NOMO-1 treated with DMSO at 0.1 percent for 48 hours (cell line): ENCODE results near the gene FBXL7.

Experiments used
- DNase-seq: peaks from one replicate; lab custom pipeline; 2025; ENCODE audit not compliant: unreplicated experiment; lab: John Stamatoyannopoulos, UW

The FBXL7 gene

DNA sequence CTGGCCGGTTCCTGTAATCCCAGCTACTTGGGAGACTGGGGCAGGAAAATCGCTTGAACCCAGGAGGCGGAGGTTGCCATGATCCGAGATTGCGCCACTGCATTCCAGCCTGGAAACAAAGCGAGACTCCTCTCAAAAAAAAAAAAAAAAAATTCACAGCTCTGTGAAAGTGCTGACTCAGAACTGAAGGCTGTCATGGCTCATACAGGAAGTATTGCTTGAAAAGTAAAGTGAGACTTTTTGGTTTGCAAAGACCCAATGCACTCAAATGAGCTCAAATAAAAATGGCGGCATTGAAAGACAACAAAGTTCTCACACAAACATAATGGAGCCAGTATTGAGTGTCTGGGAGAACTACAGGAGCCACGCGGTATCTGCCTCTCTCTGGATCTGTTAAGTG lies 202.1 kb downstream of the FBXL7 start:
- no peak for DNase-seq

DNA sequence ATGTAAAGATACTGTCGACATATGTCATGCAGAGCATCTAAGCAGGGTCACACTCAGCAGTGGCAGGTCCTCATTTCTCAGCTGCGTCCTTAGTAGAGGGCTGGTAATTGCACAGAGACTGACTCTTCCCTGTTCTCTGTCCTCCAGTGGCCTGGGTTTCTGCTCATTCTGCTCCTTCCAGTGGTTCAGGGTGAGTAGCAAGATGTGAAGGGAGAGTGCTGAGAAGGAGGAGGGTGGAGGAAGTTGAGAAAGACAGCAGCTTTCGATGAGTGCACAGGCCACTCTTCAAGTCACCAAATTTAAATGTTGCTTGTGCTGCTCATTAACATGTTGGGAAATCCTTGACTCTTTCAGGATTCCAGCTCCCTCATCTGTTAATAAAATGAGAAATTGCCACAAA lies 203.9 kb downstream of the FBXL7 start:
- DNase-seq = no peak

DNA sequence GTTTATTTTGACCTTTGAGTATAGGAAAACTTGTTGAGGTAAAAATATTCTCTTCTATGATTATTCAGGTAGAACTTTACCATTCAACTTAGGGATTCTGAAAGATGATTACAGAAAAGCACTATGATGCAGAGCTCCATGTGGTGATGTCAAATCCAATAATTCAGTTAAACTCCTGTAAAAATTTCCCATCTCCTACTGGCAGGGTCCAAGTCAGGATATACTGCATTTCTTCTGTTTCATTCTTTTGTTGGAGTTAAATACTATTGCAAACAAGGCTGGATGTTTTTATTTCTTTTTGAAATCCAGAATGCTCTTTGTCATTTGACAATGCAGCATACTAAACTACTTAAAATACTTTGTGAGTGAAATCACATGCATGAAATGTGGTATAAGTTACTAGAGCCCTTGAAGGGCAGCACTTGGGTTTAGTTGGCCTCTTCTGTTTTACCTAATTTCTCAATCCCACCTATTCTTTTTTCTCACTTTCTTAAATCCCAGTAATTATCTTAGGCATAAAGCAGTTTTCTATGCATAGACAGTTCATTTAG lies 204.5 kb downstream of the FBXL7 start:
- DNase-seq = no peak

DNA sequence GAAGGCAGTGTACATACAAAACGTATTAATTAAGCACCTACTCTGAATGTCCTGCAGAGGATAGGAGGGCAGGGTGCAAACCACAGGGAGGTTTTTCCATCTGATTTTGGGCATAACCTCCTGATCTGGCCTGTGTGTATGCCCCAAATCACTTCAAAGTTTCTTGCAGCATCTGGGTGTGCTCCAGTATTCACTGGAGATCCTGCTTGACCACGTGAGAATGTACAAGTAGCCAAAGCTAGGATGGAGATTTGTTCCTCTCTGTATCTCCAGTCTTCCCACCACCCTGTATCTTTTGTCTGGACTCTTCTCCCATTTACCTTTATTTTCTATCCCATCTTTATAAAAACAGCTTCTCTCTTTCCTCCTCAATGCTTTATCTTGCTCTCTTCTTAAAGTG lies 207.7 kb downstream of the FBXL7 start:
- no peak for DNase-seq

DNA sequence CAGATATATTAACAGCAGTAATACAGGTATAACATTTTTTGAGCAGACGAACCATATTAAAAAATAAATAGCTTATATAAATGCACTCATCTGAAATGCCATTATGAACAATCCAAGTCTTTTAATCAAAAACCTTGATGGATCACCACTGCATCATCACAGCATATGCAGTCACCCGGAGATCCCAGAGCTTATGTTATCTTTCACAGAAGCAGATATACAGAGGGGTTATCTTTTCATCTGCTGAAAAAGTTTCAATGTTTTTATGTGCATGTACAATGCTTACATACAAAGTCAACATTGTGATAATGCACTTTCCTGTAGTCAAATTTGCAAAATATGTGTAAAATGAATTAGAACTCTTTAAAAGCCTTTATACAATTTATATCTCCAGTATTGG lies 211.9 kb downstream of the FBXL7 start:
- DNase-seq = no peak

DNA sequence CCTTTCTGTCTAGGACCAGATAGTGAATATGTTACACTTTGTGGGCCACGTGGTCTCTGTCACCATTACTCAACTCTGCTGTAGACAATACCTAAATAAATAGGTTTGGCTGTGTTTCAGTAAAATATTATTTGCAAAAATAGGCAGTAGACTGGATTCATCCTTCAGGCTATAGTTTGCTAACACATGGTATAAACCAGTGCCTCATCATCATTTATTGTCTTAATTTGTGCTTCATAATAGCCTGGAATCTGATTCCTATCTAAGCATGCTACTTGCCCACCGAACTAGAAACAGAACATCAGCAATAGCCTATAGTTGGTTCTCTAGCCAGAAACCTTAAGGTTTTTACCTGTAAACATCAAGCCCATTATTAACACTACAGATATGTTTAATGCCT lies 215.6 kb downstream of the FBXL7 start:
- no peak for DNase-seq

DNA sequence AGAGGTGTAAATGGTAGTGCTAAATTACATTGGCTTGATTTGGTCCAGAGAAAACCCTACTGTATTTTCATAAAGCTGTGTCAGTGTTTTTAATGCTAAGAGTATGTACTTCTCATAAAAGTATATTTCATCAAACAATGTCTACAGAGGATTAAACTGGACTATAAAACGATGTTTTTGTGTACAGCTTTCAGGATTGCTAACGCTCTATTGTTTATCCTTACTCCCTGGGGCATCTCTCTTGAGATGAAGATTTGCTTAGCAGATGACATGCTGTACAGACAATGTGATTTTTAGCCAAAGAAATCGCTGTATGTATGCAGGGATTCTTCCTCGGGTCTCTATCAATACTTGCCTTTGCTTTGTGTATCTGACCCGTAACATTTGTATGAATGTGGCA lies 216.0 kb downstream of the FBXL7 start:
- DNase-seq = no peak

DNA sequence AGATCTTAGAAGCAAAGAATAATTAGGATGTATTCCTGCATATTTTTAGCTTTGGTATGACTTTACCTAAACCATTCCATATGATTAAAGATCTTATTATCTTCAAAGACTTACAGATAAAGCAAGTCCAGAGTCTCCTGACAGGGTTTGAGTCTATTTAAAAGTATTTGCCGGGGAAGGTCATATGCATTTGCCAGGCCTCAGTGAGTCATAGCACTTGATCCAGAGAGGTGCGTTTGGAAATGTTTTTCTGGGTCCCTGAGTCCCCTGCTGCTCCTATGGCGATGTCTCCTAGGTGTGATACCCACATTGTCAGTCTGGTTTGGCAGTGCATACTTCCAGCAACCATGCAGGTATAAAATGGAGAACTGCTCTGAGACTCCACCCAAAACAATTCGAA lies 217.0 kb downstream of the FBXL7 start:
- DNase-seq = no peak

DNA sequence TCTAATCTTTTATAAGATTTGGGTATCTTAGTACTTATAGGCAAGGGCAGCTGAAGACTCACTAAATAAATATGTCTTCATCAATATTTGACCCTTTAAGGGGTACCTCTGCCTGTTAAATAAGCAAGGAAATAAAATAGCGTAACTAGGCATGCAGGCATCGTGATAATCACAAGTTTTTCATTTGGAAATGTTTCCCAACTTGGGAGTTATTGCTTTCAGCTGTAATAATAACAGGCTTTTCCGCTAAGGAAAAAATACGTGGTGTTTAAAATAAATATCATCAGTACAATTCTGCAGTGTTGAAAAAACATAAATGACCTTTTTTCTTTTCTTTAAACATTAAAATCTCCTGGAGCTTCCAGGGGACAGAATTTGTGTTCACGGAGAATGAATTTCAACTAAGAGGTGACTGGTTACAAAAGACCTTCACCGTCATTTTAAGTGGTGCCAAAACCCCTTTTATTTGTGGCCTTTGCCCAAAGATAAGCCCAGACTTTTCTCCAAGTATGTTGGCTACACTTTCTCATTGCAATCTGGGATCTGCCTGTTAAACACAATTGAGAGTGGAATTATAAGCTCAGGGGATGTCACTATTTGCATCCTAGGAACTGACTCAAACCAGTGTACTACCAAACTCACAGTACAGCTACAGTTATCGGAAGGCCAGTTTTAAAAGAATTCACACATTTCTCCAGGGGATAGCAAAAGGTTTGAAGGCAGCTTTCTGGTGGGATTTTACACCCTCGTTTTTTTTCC lies 218.6 kb downstream of the FBXL7 start:
- no peak for DNase-seq

DNA sequence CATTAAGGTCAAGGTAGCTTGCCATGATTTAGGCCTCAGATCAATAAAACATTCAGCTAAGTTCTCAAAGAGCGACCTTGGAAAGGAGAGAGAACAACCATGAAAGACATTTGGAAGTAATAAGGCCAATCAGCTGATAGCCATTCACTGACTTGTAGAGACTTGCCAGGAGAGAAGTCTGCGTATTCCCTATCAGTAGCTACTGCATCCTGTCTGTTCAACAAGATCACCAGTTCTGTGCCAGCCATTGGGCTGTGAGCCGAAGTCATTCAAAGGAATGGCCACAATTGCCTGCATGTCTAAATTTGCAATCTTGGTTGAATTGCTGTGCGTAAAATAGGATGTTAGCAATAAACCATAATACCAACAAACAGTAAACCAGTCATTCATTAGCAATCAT lies 219.8 kb downstream of the FBXL7 start:
- no peak for DNase-seq

DNA sequence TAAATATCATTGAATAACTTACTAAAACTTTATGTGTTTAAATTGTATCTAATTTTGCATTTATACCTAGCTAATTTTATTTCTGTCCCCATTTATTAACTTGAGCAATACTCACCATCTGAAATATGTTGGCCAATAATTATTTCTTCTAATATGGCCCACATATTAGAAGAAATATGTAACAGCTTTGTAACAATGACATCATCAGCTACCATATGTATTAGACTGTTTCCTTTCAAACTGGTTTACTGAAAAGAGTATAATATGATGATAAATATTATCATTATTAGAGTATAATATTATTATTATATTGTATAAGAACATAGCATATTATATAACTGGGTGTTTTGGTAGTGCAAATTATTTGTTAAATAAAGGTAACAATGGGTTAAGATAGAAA lies 220.5 kb downstream of the FBXL7 start:
- no peak for DNase-seq

DNA sequence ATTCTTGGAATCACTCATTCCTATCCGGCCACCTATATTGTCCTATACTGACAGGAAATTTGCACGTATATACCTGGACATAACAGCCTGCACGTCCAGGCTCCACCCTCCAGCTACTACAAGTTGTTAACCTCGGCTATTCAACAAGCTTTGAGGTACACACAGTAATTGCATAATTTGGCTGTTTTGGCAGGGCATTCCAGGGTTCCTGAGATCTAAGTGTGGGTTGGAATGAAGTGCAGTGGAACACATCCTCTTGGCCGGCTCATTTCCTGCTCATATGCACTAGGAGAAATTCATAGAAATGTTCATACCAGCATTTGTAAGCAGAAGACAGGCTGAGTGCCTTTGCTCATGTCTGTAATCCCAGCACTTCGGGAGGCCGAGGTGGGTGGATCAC lies 222.3 kb downstream of the FBXL7 start:
- DNase-seq = no peak

DNA sequence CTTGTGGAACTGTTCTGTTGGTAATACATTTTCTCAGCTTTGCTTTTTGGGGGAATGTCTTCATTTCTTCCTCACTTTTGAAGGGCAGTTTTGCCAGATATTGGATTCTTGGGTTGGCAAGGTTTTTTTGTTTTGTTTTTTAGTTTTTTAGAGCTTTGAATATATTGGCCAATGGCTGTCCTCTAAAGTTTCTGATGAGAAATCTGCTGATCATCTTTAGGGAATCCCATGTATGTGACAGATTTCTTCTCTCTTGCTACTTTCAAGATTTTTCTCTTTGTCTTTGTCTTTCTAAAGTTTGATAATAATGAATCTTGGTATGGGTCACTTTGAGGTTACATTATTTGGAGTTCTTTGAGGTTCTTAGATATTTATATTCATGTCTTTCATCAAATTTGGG lies 227.4 kb downstream of the FBXL7 start:
- no peak for DNase-seq

DNA sequence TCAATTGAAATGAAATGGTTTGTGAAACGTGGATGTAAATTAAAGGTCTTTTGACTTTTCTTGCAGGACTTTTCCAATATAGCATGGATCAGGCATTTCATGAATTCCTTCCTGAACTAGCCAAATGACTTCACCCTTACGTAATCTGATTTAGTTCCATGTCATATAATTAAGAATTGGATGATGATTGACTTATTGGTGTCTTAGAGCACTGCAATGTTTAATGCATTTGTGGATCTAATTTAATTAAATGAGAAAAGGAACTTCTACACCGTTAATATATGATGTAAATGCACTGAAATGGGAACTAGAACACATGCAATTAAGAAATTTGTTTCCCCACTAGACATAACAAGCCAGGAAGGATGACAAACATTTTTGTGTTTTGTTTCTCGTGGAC lies 228.8 kb downstream of the FBXL7 start:
- DNase-seq = no peak

DNA sequence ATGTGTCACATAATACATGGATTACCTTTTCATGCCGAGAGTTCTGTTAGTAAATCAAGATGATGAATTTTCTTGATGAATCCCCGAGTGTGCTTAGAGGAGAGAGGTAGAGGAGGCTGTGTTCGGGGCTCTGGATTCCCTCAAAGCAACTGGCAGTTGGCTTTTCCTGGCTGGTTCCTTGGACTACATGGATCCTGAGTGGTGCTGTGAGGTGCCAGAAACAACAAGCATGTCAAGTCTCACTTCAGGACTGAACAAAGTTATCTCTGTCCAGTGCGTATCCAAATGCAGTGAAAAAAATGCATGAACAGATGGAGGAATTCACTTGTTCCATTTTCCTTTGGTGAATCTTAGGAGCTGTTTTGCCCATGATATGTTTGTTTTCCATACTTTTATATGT lies 231.7 kb downstream of the FBXL7 start:
- no peak for DNase-seq

DNA sequence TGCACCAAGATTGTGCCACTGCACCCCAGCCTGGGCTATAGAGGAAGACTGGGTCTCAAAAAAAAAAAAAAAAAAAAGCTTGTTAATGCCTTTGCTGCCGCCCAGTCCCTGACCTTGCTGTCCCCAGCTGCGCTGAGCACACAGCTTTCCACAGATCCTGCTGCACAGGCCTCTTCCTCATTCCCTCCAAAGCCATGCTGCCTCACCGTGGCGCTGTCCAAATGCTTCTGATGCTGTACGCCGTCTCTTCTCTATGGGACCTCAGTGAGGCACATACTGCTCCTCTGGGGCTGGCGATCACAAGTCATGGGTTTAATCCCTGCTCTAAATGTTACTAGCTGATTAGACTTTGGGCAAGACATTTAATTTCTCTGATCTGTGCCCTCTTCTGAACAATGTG lies 234.1 kb downstream of the FBXL7 start:
- no peak for DNase-seq

DNA sequence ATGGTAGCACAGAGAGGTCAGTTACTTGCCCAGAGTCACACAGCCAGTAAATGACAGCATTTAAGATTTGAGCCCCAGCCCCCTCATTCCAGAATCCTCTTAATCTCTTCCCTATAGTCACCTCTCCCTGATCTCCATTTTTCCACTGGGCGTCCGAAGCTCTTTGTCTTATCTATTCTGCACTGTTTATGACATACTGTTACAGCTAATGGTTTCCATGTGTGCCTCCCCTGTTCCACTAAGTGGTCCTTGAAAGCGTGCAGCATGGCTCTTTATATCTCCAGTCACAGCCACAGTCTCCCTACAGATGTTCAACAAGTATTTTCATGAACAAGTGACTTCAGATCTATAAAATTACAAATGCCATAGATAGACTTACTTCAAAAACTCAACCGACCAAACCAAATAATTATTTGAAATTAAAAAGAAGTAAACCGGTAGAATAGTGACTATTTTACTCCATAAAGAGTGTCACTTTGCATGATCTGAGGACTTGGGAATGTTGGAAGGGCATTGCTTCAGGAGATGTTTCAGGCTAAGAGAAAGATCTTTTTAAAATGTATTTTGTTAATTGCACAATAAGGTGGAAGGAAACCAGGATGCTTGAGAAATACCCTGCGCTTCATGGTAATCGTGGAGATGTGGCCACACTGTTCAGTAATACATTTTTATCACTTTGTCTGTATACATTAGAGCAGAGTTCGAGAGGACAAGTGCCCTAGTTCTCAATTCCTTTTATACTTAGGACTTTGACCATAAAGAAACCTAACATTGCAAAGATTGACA lies 237.2 kb downstream of the FBXL7 start:
- no peak for DNase-seq

DNA sequence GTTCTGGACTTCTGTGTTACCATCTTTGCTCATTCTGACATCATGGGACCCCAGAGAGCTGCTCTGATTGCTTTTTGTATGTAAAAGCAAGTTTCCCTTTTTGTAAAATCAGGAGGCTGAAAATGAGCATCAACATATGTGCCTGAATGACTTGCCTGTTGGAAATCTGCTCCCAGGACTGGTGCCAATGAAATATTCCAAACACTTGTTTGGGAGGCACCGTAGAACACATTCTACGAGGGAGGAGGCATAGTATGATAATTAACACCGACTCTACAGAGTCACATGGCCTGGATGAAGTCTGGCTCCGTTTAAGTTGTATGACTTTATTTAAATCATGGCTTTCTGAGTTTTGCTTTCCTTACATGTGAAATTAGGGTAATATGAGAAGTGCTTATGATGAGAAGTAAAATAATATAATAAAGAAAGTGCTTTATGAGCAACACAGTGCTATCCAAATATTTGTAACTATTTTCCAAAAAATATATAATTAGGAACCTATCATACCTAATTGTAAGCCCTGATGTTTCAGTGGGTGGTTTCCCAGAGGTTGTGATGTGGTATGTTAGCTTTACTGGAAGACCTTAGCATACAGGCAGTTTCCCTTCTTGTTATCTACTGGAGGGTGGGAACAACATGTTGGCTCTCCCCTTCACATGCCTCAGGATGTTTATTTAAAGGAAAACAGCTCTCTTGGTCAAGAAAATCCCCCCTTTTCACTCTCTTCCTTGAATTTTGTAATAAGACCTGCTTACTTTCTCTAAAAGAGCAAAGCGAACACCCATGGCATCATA lies 238.1 kb downstream of the FBXL7 start:
- DNase-seq = no peak

DNA sequence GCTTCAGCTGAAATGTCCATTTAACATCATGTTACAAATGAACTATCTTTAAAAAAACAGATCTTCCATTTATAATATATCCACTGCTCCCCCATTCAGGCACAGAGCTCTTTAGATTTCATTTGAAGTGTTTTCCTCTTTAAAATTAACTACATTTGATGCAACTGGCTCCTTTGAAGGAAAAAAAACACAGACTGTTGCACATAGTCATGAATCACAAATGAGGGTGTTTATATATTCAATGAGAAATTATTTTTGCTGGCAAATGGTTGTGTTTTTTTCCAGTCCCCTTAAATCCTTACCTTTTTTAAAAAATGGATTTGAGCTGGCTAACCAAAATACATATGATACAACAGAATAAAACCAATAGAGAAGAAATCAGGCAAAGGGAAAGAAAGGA lies 240.4 kb downstream of the FBXL7 start:
- DNase-seq = no peak

DNA sequence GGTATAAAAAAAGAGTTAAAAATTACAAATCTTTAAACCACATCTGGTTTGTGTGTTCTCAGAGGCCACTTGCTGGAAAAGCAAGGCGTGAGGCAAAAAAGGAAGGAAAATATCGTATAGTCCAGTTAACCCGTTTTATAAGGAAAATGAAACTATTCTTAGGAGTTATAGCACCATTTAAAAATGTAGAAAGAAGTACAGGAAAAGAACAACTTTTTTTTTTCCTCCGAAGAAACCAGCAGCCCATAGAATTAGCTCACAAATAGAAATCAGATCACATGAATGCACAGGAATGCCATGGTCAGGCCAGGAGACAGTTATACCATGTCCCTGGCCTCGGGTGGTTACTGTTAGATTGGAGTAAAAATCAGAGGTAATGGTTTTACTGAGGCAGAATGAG lies 241.6 kb downstream of the FBXL7 start:
- no peak for DNase-seq

DNA sequence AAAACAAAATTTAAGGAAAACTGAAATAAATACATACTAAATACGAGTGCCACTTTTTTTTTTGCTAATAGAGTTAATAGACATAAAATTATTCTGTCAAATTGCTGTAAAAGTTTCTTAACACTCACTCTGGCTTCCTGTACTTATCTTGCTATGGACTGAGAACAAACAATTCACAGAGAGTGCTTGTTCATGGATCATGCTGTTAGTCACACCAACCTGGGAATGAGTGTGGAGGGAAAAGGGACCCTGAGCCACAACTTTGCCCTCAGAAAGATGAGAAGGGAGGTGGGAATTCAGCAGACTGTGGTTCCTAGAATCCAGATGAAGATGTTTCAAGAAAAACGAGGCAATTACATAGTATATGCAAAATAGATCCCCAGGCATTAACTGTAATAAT lies 246.9 kb downstream of the FBXL7 start:
- no peak for DNase-seq

DNA sequence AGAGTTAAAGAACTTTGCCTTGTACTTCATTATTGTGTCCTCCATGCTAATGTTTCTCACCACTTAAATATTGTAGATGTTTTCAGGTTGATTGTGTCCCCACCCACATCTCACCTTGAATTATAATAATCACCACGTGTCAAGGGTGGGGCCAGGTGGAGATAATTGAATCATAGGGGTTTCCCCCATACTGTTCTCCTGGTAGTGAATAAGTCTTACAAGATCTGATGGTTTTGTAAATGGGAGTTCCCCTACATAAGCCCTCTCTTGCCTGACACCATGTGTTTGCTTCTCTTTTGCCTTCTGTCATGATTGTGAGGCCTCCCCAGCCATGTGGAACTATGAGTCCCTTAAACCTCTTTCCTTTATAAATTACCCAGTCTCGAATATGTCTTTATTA lies 248.3 kb downstream of the FBXL7 start:
- no peak for DNase-seq
